ENCODE data around the gene CFAP126.

- TF ChIP-seq CTCF (IDR thresholded peaks at IDR 0.05; ENCODE audit: insufficient read depth, low read length) (no peak), POLR2AphosphoS5 (IDR thresholded peaks at IDR 0.05; ENCODE audit: low read depth) (no peak), GABPA (IDR thresholded peaks at IDR 0.05; ENCODE audit: low read depth) (no peak)
Observed at GRCh38 chr1:161407451-161407985, 39.8 kb upstream of the CFAP126 start.
